Lower lobe of right lung (tissue), 2 donors: ENCODE results near the gene RAB6A. TPM values are rescaled to one million over a fixed set of nuclear protein-coding genes. Genes with fewer than 3 reads are reported as not detected.
A peak's percentile ranks its signal among the peaks of the same experiment; 100 is the strongest.
"Not testable (repeated sequence)": the region's sequence is repeated elsewhere in the genome, so short reads cannot be mapped to it uniquely, and the experiment has no call there.

ENCODE experiments used
- ATAC-seq, 2 donors: fragments of 200-7000 bp; cut with Tn5 transposase; one replicate each; pipeline ENCODE4 v1.9.1; 2020 to 2022; ENCODE audit warnings: mild to moderate bottlenecking in 2 of 2, moderate library complexity in 2 of 2
- DNase-seq: peaks from one replicate; pipeline ENCODE4 v3.0.0-alpha.2; 2020
- H3K27ac ChIP-seq: fragments of 200-600 bp; one replicate; pipeline ENCODE4 v1.8.0; 2022
- H3K27me3 ChIP-seq: fragments of 200-600 bp; one replicate; pipeline ENCODE4 v1.8.0; 2022; ENCODE audit warnings: low read depth
- H3K36me3 ChIP-seq: fragments of 200-600 bp; one replicate; pipeline ENCODE4 v1.8.0; 2022; ENCODE audit warnings: mild to moderate bottlenecking
- H3K4me1 ChIP-seq: fragments of 200-600 bp; one replicate; pipeline ENCODE4 v1.8.0; 2022
- H3K4me3 ChIP-seq: fragments of 200-600 bp; one replicate; pipeline ENCODE4 v1.8.0; 2022; ENCODE audit warnings: mild to moderate bottlenecking
- H3K9me3 ChIP-seq: fragments of 200-600 bp; one replicate; pipeline ENCODE4 v1.8.0; 2022
- CTCF ChIP-seq: fragments of 200-600 bp; IDR thresholded peaks from one replicate; pipeline ENCODE4 v1.8.0; 2022; ENCODE audit warnings: antibody characterized with exemption, mild to moderate bottlenecking
- intact Hi-C: fragments of 100-400 bp; cut with DNase I; formaldehyde crosslinking; loops from one replicate; pipeline ENCODE4 v1.11.0; 2022
- total RNA-seq: library from RNA; stranded (reverse); fragmentation: NEBNext Ultra II Directional; extraction: Animal tissue kit (Norgen Biotek cat#: 25700); gene quantifications from one replicate; pipeline ENCODE4 v1.2.1, GENCODE V29; 2021
- donor health status: DM: no; HTN: yes; CAD: no; lungs with severe emphysema.

RAB6A gene
- total RNA-seq, 1 donor from 2014 or later = 128 TPM

DNA sequence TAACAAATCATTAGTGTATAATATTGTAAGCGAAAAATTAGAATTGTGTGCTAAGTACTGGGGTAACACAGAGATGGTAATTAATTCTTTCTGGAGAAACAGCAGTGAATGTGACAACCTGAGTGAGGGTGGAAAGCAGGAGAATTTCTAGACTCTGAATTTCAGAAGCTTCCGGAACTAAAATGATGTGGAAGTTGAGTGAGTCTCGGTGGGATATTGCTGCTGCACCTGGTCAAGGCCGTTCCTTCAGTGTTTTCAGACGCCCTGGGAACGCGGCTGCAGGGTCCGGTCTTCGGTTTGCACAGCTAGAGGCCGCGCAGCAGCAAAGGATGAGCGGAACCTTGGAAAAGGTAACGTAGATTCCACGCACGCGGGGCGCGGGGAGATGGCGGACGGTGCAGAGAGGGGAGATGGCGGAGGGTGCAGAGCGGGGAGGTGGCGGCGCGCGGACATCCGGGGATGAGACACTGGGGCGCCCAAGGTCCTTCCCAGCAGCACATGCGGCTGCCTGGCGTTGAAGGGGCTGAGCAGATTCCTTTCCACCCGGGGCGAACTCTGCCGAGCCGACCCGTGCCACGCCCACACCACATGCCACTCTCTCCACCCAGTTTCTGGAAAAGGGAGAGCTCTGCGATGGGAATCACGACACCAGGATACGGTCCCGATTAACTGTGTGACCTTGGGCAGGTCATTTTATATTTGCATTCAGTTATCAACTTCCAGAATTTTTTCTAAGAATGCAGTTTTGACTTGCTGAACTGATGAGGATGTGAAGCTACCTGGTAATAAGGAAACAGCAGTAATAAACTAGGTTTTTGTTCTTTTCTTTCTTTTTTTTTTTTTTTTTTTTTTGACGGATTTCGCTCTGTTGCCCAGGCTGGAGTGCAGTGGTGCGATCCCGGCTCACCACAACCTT, 27.0 kb upstream of the RAB6A start, which contains the start of gene MRPL48:
Gene MRPL48, plus strand, starts transcription at position 232 of the 916 bp plus-strand sequence. Its CDS starts 98 bp downstream, at position 330.
- intact Hi-C loops = no loop called here

GRCh38 chr11:73787051-73787642, 26.3 kb upstream of the RAB6A start:
- ATAC-seq = peak in 1 of 2 donors; percentile 2
- no peak for TF ChIP-seq CTCF
- H3K27me3 ChIP-seq = no peaks in the 10 kb centered on the region
- no peaks in the 10 kb centered on the region for H3K9me3 ChIP-seq
- DNase-seq = no peak
- H3K4me3 ChIP-seq = peak overlapping the region; percentile 79
- peak overlapping the region; percentile 87 for H3K27ac ChIP-seq
- intact Hi-C loops = no loop called here
- H3K36me3 ChIP-seq = no peaks in the 10 kb centered on the region
- peaks cover 18% of the 10 kb centered on the region for H3K4me1 ChIP-seq

More for the DNA sequence above, 27.0 kb upstream of the RAB6A start, which contains the start of gene MRPL48:
- ATAC-seq (peak; percentile 99), DNase-seq (peak; percentile 95)
- TF ChIP-seq CTCF = no peak
- H3K27me3 ChIP-seq = no peaks in the 10 kb centered on the region
- peak within 1 kb of the TSS; percentile 79 for H3K4me3 ChIP-seq
- H3K27ac ChIP-seq = peak within 1 kb of the TSS; percentile 87
- no peaks in the 10 kb centered on the region for H3K36me3 ChIP-seq
- H3K9me3 ChIP-seq = no peaks in the 10 kb centered on the region
- peaks cover 20% of the 10 kb centered on the region for H3K4me1 ChIP-seq

- H3K27me3 ChIP-seq = not testable (repeated sequence)
These were observed 24.6 kb upstream of the RAB6A start for GRCh38 chr11:73785467-73785866.

GRCh38 chr11:73784734-73785133, 23.9 kb upstream of the RAB6A start:
- ATAC-seq (no peak), DNase-seq (no peak)
- no peak for TF ChIP-seq CTCF
- Histone ChIP-seq H3K36me3 (no peaks in the 10 kb centered on the region), H3K27me3 (no peaks in the 10 kb centered on the region), H3K27ac (no peak overlapping the region), H3K9me3 (no peaks in the 10 kb centered on the region), H3K4me3 (no peak overlapping the region), H3K4me1 (peaks cover 16% of the 10 kb centered on the region)
- intact Hi-C loops = no loop called here

More at GRCh38 chr11:73785467-73785866, 24.6 kb upstream of the RAB6A start:
- H3K27ac ChIP-seq, DNase-seq, H3K9me3 ChIP-seq, intact Hi-C loops, ATAC-seq, H3K36me3 ChIP-seq, H3K4me3 ChIP-seq: not testable (repeated sequence)
- H3K4me1 ChIP-seq = peaks cover 16% of the 10 kb centered on the region

DNA sequence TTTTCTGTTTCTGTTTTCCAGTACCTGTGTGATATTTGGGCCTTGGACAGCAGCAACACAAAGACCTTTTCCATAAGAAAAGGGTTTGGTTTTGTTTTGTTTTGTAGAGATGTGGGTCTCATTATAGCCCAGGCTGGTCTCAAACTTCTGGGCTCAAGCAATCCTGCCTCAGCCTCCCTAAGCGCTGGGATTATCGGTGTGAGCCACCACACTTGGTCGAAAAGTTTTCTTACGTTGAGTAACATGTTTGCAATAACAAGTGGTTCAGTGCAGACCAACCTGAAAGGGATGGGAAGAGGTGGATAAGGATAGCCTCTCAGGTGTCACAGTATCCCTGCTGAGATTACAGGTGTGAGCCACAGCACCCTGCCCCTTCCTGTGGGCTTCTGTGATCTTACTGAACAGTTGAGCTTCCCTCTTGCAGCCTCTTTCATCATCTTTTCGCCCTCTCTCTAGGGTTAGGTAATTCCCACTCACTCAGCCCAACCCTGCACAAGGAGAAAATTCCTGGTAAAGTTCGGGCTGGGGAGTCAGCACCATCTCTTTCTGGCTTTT, 23.3 kb upstream of the RAB6A start:
- ATAC-seq (no peak), DNase-seq (no peak)
- Histone ChIP-seq H3K27ac (no peak overlapping the region), H3K27me3 (no peaks in the 10 kb centered on the region), H3K36me3 (no peaks in the 10 kb centered on the region), H3K4me1 (peaks cover 14% of the 10 kb centered on the region), H3K4me3 (no peak overlapping the region), H3K9me3 (no peaks in the 10 kb centered on the region)
- intact Hi-C loops = no loop called here
- no peak for TF ChIP-seq CTCF
